Smooth muscle cell (in vitro differentiated cells): ENCODE data around the gene DPF3. TPM values are rescaled to one million over a fixed set of nuclear protein-coding genes. Genes with fewer than 3 reads are reported as not detected.

ENCODE experiments used
- DNase-seq: peaks from one replicate; lab custom pipeline; 2025; ENCODE audit not compliant: unreplicated experiment; lab: John Stamatoyannopoulos, UW
- H2AFZ ChIP-seq: fragments of 200-600 bp; sonication (generic); 2 replicates; pipeline ENCODE4 v1.6.0; 2016; ENCODE audit warnings: antibody characterized with exemption, low read depth, mild to moderate bottlenecking
- H3F3A ChIP-seq: fragments of 200-600 bp; sonication (generic); 2 replicates; pipeline ENCODE4 v1.6.0; 2017; ENCODE audit warnings: antibody characterized with exemption, low read depth
- H3K27ac ChIP-seq: fragments of 200-600 bp; sonication (generic); 2 replicates; pipeline ENCODE4 v1.5.1; 2016; ENCODE audit warnings: low read depth, mild to moderate bottlenecking
- H3K27me3 ChIP-seq: fragments of 200-600 bp; sonication (generic); 2 replicates; pipeline ENCODE4 v1.6.1; 2016; ENCODE audit warnings: low read depth, mild to moderate bottlenecking
- H3K36me3 ChIP-seq: fragments of 200-600 bp; sonication (generic); 2 replicates; pipeline ENCODE4 v1.5.1; 2016; ENCODE audit warnings: low read depth
- H3K4me1 ChIP-seq: fragments of 200-600 bp; sonication (generic); 2 replicates; pipeline ENCODE4 v1.5.1; 2016; ENCODE audit warnings: low read depth
- H3K4me2 ChIP-seq: fragments of 200-600 bp; sonication (generic); 2 replicates; pipeline ENCODE4 v1.6.0; 2016; ENCODE audit warnings: mild to moderate bottlenecking
- H3K4me3 ChIP-seq: fragments of 200-600 bp; sonication (generic); 2 replicates; pipeline ENCODE4 v1.5.1; 2016; ENCODE audit warnings: mild to moderate bottlenecking
- H3K79me2 ChIP-seq: fragments of 200-600 bp; sonication (generic); 2 replicates; pipeline ENCODE4 v1.6.0; 2016; ENCODE audit warnings: low read depth, mild to moderate bottlenecking
- H3K9ac ChIP-seq: fragments of 200-600 bp; sonication (generic); 2 replicates; pipeline ENCODE4 v1.6.0; 2016; ENCODE audit warnings: low read depth
- H3K9me3 ChIP-seq: fragments of 200-600 bp; sonication (generic); replicated peaks from 2 replicates; pipeline ENCODE4 v1.5.1; 2016; ENCODE audit warnings: low read depth
- H4K20me1 ChIP-seq: fragments of 200-600 bp; sonication (generic); 2 replicates; pipeline ENCODE4 v1.6.0; 2016; ENCODE audit warnings: low read depth
- WGBS: methylation state at CpG from one replicate; pipeline ENCODE4 v1.1.7; 2016; ENCODE audit warnings: low lambda C conversion rate; 5-methylcytosine and 5-hydroxymethylcytosine counted together
- polyA plus RNA-seq: library from polyadenylated mRNA; unstranded; fragments of >200 nt; fragmentation: Nextera tagmentation; extraction: Ambion mirVana; gene quantifications from 2 replicates; pipeline ENCODE4 v1.2.1, GENCODE V29; 2016
- total RNA-seq: library from RNA; depleted of rRNA; stranded (reverse); fragments of >200 nt; gene quantifications from 2 replicates; pipeline ENCODE4 v1.2.3, GENCODE V29; 2014
- TF ChIP-seq, protein P1 (sequence below): fragments of 200-600 bp; sonication (generic); IDR thresholded peaks from 2 replicates; pipeline ENCODE4 v1.5.1; 2017; ENCODE audit warnings: borderline replicate concordance, mild to moderate bottlenecking, antibody characterized with exemption; ENCODE audit not compliant: insufficient read depth, poor library complexity, severe bottlenecking

DPF3 gene
- total and polyA plus RNA-seq, 2 experiments from 2014 or later: 4.9 to 12.6 TPM

DNA sequence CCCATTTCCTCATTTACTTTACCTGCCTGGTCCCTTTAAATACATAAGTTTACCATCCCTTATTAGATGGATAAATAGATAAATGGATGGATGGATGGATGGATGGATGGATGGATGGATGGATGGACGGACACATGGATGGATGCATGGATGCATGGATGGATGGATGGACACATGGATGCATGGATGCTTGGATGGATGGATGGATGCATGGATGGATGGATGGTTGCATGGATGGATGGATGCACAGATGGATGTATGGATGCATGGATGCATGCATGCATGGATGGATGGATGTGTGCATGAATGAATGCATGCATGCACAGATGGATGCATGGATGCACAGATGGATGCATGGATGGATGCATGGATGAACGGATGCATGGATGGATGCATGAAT is 93.6 kb downstream of the DPF3 start:
- Histone ChIP-seq H3K79me2 (no peaks in the 10 kb centered on the region), H3K36me3 (no peaks in the 10 kb centered on the region), H3K27me3 (no peaks in the 10 kb centered on the region), H3K27ac (no peak overlapping the region), H3F3A (no peaks in the 10 kb centered on the region), H3K4me3 (no peak overlapping the region), H3K4me2 (no peak overlapping the region), H3K4me1 (no peaks in the 10 kb centered on the region), H2AFZ (no peak overlapping the region), H3K9me3 (no peaks in the 10 kb centered on the region), H3K9ac (no peak overlapping the region), H4K20me1 (peaks cover 12% of the 10 kb centered on the region)
- no peak for DNase-seq
- 93% methylated on average over 2 of the region's 2 CpGs for WGBS
- TF ChIP-seq, protein P1, sequence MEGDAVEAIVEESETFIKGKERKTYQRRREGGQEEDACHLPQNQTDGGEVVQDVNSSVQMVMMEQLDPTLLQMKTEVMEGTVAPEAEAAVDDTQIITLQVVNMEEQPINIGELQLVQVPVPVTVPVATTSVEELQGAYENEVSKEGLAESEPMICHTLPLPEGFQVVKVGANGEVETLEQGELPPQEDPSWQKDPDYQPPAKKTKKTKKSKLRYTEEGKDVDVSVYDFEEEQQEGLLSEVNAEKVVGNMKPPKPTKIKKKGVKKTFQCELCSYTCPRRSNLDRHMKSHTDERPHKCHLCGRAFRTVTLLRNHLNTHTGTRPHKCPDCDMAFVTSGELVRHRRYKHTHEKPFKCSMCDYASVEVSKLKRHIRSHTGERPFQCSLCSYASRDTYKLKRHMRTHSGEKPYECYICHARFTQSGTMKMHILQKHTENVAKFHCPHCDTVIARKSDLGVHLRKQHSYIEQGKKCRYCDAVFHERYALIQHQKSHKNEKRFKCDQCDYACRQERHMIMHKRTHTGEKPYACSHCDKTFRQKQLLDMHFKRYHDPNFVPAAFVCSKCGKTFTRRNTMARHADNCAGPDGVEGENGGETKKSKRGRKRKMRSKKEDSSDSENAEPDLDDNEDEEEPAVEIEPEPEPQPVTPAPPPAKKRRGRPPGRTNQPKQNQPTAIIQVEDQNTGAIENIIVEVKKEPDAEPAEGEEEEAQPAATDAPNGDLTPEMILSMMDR: no peak

GRCh38 chr14:72796935-72797334 is 97.0 kb downstream of the DPF3 start:
- Histone ChIP-seq H2AFZ (no peak overlapping the region), H3K9ac (no peak overlapping the region), H3K27ac (no peak overlapping the region), H3K4me3 (no peak overlapping the region), H4K20me1 (peaks cover 23% of the 10 kb centered on the region), H3K36me3 (no peaks in the 10 kb centered on the region), H3K9me3 (no peaks in the 10 kb centered on the region), H3K27me3 (no peaks in the 10 kb centered on the region), H3K4me2 (no peak overlapping the region), H3F3A (no peaks in the 10 kb centered on the region), H3K4me1 (no peaks in the 10 kb centered on the region), H3K79me2 (no peaks in the 10 kb centered on the region)
- TF ChIP-seq, protein P1: no peak
- no peak for DNase-seq
- 79% methylated on average over 6 of the region's 6 CpGs for WGBS

DNA sequence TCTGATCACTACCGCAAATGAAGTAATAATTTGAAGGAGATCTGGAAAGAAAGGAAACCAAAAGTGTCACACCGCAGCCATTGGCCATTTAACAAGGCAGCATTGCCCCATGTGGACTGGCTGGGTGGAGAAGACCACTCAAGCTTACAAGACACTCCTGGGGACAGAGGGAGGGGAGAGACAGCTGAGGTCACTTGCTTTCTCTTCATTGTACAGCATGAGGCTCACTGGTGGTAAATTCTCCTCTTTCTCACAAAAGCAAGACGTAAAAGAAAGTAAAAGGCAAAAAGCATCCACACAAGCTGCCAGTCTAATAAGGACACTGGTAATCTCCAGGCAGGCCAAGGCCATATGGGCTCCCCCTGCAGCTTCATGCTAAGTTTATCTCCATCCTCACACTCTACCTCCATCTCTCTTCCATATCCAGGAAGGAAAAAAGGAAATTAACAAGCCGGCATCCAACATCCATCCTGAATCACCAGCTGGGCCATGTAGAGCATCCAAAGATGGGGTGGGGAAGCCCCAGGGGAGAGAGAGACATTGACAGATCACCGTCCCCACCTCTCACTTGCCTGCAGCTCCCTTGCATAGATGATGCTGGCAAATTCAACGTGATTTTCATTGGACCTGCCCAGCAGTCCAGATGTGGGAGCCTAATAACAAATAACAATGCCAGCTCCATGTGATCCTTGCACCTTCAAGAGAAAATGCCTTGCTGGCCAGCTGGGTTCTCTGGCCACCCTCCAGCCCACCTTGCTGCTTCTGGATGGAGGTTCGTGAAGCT is 100.6 kb downstream of the DPF3 start:
- Histone ChIP-seq H3K79me2 (no peaks in the 10 kb centered on the region), H3K9me3 (no peaks in the 10 kb centered on the region), H3K36me3 (no peaks in the 10 kb centered on the region), H4K20me1 (peaks cover 17% of the 10 kb centered on the region), H3K4me1 (no peaks in the 10 kb centered on the region), H3F3A (no peaks in the 10 kb centered on the region), H3K4me3 (no peak overlapping the region), H3K9ac (no peak overlapping the region), H3K27me3 (no peaks in the 10 kb centered on the region), H3K4me2 (no peak overlapping the region), H3K27ac (no peak overlapping the region), H2AFZ (no peak overlapping the region)
- no peak for DNase-seq
- TF ChIP-seq, protein P1: no peak
- WGBS: 96% methylated on average over 7 of the region's 7 CpGs
